Naive thymus-derived CD8-positive, alpha-beta T cell (primary cell): Measurements from ENCODE around the gene LDLRAD4. TPM values are rescaled to one million over a fixed set of nuclear protein-coding genes. Genes with fewer than 3 reads are reported as not detected.
A peak's percentile ranks its signal among the peaks of the same experiment; 100 is the strongest.

Experiments used
- ATAC-seq, 2 donors: fragments of 150-1000 bp; cut with Tn5 transposase in 1 of 2; sonication (Bioruptor Pico), chemical (Tn5 transposase) in 1 of 2; 1 replicate in 1 of 2; 2 replicates in 1 of 2; pipeline ENCODE4 v1.10.0; 2021; ENCODE audit warnings: mild to moderate bottlenecking in 2 of 2, moderate library complexity in 2 of 2
- POLR2A ChIA-PET: fragments of 350-600 bp; sonication (Branson Sonifier 250); formaldehyde crosslinking; loops from one replicate; lab custom pipeline; 2021; ENCODE audit warnings: antibody characterized with exemption; lab: Charles Lee
- DNase-seq, 10 donors: peaks; one replicate each; pipeline versions ENCODE4 v3.0.0 to v3.0.0-alpha.2; 2020 to 2022
- H3K27ac Mint-ChIP-seq, 10 donors: one replicate each; pipeline ENCODE4 v1.8.0; 2020 to 2022; ENCODE audit warnings: mild to moderate bottlenecking in 10 of 10, mixed read lengths in 10 of 10, moderate library complexity in 4 of 10, inconsistent platforms in 1 of 10
- H3K27me3 Mint-ChIP-seq, 5 donors: one replicate each; pipeline ENCODE4 v1.8.0; 2021 to 2022; ENCODE audit warnings: mixed read lengths in 5 of 5
- H3K36me3 Mint-ChIP-seq, 3 donors: one replicate each; pipeline ENCODE4 v1.8.0; 2020 to 2022; ENCODE audit warnings: mixed read lengths in 3 of 3, mild to moderate bottlenecking in 2 of 3, inconsistent platforms in 1 of 3
- H3K4me1 Mint-ChIP-seq, 4 donors: one replicate each; pipeline ENCODE4 v1.8.0; 2021 to 2022; ENCODE audit warnings: mixed read lengths in 4 of 4
- H3K4me3 Mint-ChIP-seq, 10 donors: one replicate each; pipeline ENCODE4 v1.8.0; 2020 to 2022; ENCODE audit warnings: mild to moderate bottlenecking in 10 of 10, mixed read lengths in 10 of 10, moderate library complexity in 6 of 10, inconsistent platforms in 1 of 10
- H3K9me3 Mint-ChIP-seq, 9 donors: one replicate each; pipeline ENCODE4 v1.8.0; 2020 to 2022; ENCODE audit warnings: mixed read lengths in 9 of 9, mild to moderate bottlenecking in 3 of 9, inconsistent platforms in 1 of 9, moderate library complexity in 1 of 9
- polyA plus RNA-seq, 3 donors: library from polyadenylated mRNA; unstranded; fragments of 300-500 nt; fragmentation: Illumina TruSeq; gene quantifications; one replicate each; pipeline ENCODE4 v1.2.3, GENCODE V29; 2021
- total RNA-seq, 8 experiments: library from RNA in 2 of 8; stranded (reverse) in 2 of 8; gene quantifications; one replicate each; pipeline ENCODE4 v1.2.3 and lab custom pipeline; 2021 to 2026

Gene LDLRAD4
- total and polyA plus RNA-seq, 5 experiments from 2014 or later, result 11.4 to 56.8 (median 17.6) TPM

DNA sequence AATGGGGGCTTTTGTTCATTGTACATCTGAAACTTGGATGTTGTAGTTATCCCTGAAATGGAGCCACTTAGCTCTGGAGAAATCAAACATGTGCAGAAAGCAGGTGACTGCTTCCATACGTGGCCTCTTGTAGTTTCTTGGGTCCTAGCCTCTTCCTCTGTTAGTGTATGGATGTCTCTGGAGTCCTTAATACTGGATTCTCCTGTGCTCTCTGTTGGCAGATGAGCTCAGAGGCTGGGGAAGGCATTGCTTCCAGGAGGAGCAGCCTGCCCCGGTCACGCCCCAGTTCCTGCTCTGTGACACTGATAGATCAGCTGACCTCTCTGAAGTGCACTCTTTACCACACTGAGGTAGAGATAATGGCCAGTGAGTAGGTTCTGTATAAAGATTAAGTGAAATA, 176.2 kb downstream of the LDLRAD4 start:
- Mint-ChIP-seq H3K27ac (peak overlapping the region in 3 of 10 donors; percentile 35 to 83 (median 46)), H3K36me3 (peaks cover 0 to 15% (median 0%) of the 10 kb centered on the region in 3 donors), H3K4me3 (no peak overlapping the region), H3K4me1 (peaks cover 13 to 22% (median 16%) of the 10 kb centered on the region in 4 donors), H3K9me3 (no peaks in the 10 kb centered on the region), H3K27me3 (no peaks in the 10 kb centered on the region)
- DNase-seq (no peak), ATAC-seq (no peak)
- POLR2A ChIA-PET, result no interaction called here

DNA sequence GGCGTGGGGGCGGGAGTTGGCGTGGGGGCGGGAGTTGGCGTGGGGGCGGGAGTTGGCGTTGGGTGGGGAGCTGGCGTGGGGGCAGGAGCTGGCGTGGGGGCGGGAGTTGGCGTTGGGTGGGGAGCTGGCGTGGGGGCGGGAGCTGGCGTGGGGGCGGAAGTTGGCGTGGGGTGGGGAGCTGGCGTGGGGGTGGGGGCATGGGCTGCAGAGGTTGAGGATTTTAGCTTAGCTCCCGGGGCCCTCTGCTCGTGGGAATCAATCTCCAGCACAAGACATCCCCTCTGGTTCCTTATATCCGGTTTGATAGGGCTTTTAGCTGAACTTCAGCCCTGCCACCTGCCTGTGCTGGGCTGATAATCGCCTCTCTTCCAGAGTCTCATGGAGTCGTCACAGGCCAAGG, 177.0 kb downstream of the LDLRAD4 start:
- POLR2A ChIA-PET, result no interaction called here
- H3K4me3 Mint-ChIP-seq, result no peak overlapping the region
- H3K4me1 Mint-ChIP-seq, result peaks cover 16 to 30% (median 19%) of the 10 kb centered on the region in 4 donors
- no peak overlapping the region for H3K27ac Mint-ChIP-seq
- DNase-seq (no peak), ATAC-seq (no peak)
- no peaks in the 10 kb centered on the region for H3K9me3 Mint-ChIP-seq
- no peaks in the 10 kb centered on the region for H3K27me3 Mint-ChIP-seq
- H3K36me3 Mint-ChIP-seq, result peaks cover 0 to 13% (median 0%) of the 10 kb centered on the region in 3 donors

DNA sequence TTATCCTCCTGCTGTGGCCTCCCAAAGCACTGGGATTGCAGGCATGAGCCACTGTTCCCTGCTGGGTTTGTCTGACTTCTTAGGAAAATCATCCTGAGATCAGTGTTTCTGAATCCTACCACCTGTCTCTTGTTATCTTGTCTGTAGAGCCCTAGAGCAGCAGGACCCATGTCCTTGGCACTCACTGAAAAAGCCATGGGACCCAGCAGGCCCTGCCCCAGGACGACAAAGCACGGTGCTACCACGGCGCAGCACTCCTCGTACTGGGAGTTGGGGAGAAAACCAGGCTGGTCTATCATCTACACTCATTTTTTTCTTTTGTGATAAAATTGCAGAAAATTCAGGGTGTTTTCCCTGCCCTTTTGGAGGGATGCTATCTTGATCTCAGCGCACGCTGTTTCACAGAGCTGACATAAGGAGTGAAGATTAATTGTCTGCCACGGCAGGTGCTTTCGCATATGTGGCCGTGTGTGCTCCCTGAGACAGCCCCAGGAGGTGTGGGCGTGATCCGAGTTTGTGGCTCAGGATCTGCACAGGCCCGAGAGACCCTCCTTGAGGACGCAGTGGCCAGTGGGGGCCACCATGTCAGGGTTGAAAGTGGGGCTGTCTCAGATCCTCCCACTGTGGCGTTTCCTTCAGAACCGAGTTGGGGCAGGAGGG, 179.1 kb downstream of the LDLRAD4 start:
- DNase-seq, result no peak
- peak overlapping the region in 2 of 10 donors; percentile 11 to 66 for H3K27ac Mint-ChIP-seq
- H3K36me3 Mint-ChIP-seq, result peaks cover 0 to 4% (median 0%) of the 10 kb centered on the region in 3 donors
- no peak for ATAC-seq
- no peak overlapping the region for H3K4me3 Mint-ChIP-seq
- POLR2A ChIA-PET, result no interaction called here
- H3K27me3 Mint-ChIP-seq, result no peaks in the 10 kb centered on the region
- no peaks in the 10 kb centered on the region for H3K9me3 Mint-ChIP-seq
- H3K4me1 Mint-ChIP-seq, result peaks cover 18 to 45% (median 29%) of the 10 kb centered on the region in 4 donors

DNA sequence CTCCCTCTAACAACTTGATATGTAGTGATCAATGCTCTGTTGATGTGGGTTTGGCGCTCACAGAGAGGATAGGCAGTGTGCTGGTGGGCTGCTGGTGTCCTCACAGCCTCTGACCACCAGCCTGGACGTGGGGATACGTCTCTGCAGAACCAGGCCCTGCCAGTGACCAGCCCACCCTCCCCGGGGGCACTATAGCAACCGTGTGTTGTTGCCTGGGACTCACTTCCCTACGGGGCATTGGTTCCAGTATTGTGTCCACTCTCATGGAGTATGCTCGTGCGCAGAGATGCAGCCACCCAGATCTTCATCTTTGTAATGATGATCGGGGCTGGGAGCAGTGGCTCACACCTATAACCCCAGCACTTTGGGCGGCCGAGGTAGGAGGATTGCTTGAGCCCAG, 180.1 kb downstream of the LDLRAD4 start:
- POLR2A ChIA-PET, result no interaction called here
- no peaks in the 10 kb centered on the region for H3K27me3 Mint-ChIP-seq
- no peak for DNase-seq
- H3K9me3 Mint-ChIP-seq, result no peaks in the 10 kb centered on the region
- no peak overlapping the region for H3K27ac Mint-ChIP-seq
- ATAC-seq, result no peak
- H3K36me3 Mint-ChIP-seq, result peaks cover 0 to 4% (median 0%) of the 10 kb centered on the region in 3 donors
- peaks cover 17 to 39% (median 26%) of the 10 kb centered on the region in 4 donors for H3K4me1 Mint-ChIP-seq
- H3K4me3 Mint-ChIP-seq, result no peak overlapping the region

DNA sequence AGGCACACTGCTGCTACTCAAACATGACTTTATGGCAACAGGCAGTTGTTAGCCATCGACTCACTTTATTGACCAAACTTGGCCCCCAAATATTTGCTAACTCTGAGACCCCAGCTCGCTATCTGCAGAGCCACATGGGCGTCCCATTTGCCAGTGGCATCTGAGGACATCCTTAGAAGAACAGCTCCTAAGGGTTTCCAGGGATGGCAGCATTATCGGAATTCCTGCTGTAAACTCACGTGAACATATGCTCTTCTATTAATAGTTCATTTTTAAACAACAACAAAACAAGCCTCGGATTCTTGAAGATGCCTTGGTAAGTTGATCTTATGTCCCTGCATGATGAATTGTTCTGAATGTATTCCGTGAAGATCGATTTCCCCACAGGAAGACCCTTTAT, 181.0 kb downstream of the LDLRAD4 start:
- H3K4me1 Mint-ChIP-seq, result peaks cover 13 to 37% (median 25%) of the 10 kb centered on the region in 4 donors
- H3K36me3 Mint-ChIP-seq, result peaks cover 0 to 4% (median 0%) of the 10 kb centered on the region in 3 donors
- no peaks in the 10 kb centered on the region for H3K27me3 Mint-ChIP-seq
- peak overlapping the region in 1 of 10 donors; percentile 95 for H3K27ac Mint-ChIP-seq
- no peak overlapping the region for H3K4me3 Mint-ChIP-seq
- POLR2A ChIA-PET, result no interaction called here
- ATAC-seq, result no peak
- H3K9me3 Mint-ChIP-seq, result no peaks in the 10 kb centered on the region
- no peak for DNase-seq

DNA sequence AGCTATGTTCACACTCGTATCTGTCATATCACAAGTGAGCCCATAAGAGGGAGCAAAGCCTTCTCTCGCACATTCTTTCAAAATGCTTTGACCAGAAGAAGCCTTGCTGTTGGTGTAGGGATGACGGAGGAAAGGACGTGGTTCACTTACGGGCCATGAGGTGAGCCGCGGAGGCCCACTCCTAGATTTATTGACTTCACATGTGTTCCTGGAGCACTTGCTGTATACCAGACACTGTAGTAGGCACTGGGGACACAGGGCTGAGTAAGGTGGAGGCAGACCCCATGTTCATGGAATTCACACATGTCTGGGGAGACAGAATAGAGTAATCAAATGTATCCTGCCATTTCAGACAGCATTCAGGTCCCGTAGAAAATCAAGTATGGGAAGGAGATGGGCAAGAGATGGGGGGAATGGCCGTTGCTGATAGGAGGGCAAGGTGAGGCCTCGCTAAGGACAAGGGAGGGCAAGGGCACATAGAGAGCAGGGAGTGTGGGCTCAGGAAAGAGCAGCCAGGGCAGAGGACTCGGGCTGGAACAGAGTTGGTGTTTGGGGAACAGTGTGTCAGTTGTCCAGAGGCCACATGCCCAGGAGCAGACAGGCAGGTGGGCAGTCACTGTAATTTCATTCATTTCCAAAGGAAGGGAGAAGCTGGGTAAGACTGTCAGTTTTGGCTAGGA, 182.2 kb downstream of the LDLRAD4 start:
- POLR2A ChIA-PET, result no interaction called here
- Mint-ChIP-seq H3K9me3 (no peaks in the 10 kb centered on the region), H3K4me1 (peaks cover 11 to 31% (median 23%) of the 10 kb centered on the region in 4 donors), H3K4me3 (peak overlapping the region in 6 of 10 donors; percentile 15 to 64 (median 28)), H3K36me3 (peaks cover 0 to 4% (median 0%) of the 10 kb centered on the region in 3 donors), H3K27me3 (no peaks in the 10 kb centered on the region), H3K27ac (peak overlapping the region in 7 of 10 donors; percentile 7 to 95 (median 58))
- DNase-seq (no peak), ATAC-seq (no peak)

DNA sequence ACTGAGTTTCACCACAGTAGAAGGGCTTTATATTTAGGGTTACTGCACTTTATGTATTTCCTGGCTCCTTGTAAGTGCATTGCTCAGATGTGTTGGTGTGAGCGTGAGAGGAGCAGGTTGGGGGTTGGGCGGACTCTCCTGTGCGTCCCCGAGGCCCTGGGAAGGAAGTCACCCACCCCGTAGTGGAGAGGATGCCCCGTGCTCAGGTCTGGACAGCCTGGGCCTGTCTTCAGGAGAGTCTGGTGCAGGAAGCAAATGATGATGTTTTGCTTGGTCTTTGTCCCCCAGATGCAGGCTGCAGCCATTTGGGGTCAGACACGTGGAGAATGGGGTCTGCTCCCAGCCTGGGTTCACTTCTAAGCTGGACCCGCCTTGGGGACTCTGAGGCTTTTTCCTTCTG, 182.8 kb downstream of the LDLRAD4 start:
- DNase-seq (no peak), ATAC-seq (peak; percentile 27 to 47)
- H3K9me3 Mint-ChIP-seq, result no peaks in the 10 kb centered on the region
- POLR2A ChIA-PET, result no interaction called here
- peak overlapping the region in 3 of 10 donors; percentile 27 to 50 (median 30) for H3K4me3 Mint-ChIP-seq
- H3K27me3 Mint-ChIP-seq, result no peaks in the 10 kb centered on the region
- peak overlapping the region in 6 of 10 donors; percentile 18 to 95 (median 72) for H3K27ac Mint-ChIP-seq
- H3K4me1 Mint-ChIP-seq, result peaks cover 11 to 31% (median 23%) of the 10 kb centered on the region in 4 donors
- peaks cover 0 to 4% (median 0%) of the 10 kb centered on the region in 3 donors for H3K36me3 Mint-ChIP-seq

DNA sequence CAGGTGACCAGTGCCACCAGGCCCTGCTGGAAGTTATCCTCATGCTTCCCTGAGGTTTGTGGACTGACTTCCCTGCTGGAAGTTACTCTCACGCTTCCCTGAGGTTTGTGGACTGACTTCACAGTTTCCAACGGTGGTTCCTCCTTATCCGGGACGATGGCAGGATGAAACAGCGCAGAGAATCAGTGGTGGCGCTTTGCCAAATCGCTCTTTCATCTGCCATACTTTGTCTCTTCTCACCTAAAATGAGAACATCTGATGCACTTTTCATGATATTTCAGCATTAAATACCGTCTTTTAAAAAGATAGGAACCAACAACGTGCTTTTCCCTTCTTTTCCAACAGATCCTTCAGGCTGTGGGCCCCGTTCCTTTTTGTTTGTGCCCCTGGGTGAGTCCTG, 183.3 kb downstream of the LDLRAD4 start:
- Mint-ChIP-seq H3K27me3 (no peaks in the 10 kb centered on the region), H3K36me3 (peaks cover 0 to 2% (median 0%) of the 10 kb centered on the region in 3 donors), H3K4me3 (peak overlapping the region in 4 of 10 donors; percentile 36 to 57 (median 48)), H3K4me1 (peaks cover 11 to 31% (median 23%) of the 10 kb centered on the region in 4 donors), H3K27ac (peak overlapping the region in 8 of 10 donors; percentile 42 to 95 (median 61)), H3K9me3 (no peaks in the 10 kb centered on the region)
- POLR2A ChIA-PET, result no interaction called here
- ATAC-seq (no peak), DNase-seq (no peak)

DNA sequence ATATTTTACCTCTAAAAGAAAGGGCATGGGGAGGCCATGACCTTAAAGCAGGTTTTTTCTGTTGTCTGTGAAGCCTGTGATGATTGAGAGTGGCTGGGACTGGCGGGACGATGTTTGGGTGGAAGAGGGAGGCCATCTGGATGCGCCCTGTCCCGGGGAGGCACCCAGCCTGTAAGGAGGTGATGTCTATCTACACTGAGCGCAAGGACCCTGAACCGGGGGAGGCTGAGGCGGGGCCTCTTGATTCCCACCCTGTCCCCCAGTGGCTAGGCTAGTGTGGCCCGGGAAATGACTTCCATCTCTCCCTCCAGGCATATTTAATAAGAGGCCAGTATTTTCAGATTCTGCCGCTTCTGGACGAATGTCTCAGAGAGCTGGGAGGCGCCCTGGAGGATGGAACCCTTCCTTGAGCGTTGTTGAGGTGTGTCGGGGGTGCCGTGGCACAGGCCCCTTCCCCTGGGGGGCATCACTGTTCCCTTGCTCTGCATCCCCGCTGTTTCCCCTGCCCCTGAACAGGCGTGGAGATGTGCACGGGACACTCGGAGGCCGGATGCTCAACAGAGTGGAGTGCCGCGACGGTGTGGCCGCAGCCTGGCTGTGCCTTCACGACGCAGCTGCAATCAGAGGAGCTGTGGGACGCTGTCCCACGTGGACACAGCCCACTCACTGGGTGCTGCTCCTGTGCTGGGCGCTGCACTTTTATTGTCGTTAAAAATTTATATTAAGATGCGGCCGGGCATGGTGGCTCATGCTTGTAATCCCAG, 185.4 kb downstream of the LDLRAD4 start:
- ATAC-seq (no peak), DNase-seq (no peak)
- Mint-ChIP-seq H3K36me3 (peaks cover 0 to 4% (median 2%) of the 10 kb centered on the region in 3 donors), H3K27ac (peak overlapping the region in 3 of 10 donors; percentile 37 to 73 (median 57)), H3K4me1 (peaks cover 11 to 31% (median 22%) of the 10 kb centered on the region in 4 donors), H3K4me3 (no peak overlapping the region), H3K9me3 (no peaks in the 10 kb centered on the region), H3K27me3 (no peaks in the 10 kb centered on the region)
- POLR2A ChIA-PET, result no interaction called here

DNA sequence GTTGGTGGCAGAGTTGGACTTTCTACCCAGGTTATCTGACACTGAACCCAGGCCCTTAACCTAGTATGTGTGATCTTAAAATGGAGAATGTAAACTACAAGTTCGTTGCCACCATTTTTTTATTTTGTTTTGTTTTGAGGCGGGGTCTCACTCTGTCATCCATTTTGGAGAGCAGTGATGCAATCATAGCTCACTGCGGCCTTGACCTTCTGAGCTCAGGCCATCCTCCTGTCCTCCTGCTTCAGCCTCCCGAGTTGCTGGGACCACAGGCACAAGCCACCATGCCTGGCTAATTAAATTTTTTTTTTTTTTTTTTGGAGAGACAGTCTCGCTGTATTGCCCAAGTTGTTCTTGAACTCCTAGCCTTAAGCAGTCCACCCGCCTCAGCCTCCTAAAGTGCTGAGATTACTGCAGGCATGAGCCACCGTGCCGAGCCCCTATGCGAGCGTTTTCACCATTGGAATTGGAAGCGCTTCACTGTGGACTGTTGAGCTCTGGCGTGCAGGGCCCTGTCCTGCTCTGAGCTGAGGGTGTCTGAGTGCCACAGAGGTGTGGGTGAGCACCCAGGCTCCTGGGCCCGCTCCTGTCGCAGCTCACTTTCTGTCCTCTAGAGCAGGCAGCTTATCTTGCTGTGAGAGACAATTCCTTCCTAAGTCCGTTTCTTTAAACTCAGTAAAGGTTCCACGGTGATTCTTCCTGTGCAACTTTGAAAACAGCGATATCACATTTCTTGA, 186.9 kb downstream of the LDLRAD4 start:
- DNase-seq, result no peak
- ATAC-seq, result no peak
- Mint-ChIP-seq H3K9me3 (no peaks in the 10 kb centered on the region), H3K4me3 (no peak overlapping the region), H3K36me3 (peaks cover 0 to 2% (median 2%) of the 10 kb centered on the region in 3 donors), H3K27ac (no peak overlapping the region), H3K4me1 (peaks cover 11 to 26% (median 19%) of the 10 kb centered on the region in 4 donors), H3K27me3 (no peaks in the 10 kb centered on the region)
- POLR2A ChIA-PET, result interaction anchor here (0.5 to 0.6 kb wide), 2 partner anchors 53 to 133 kb away, joined by 3 to 6 read pairs; no protein-coding TSS in a partner anchor

DNA sequence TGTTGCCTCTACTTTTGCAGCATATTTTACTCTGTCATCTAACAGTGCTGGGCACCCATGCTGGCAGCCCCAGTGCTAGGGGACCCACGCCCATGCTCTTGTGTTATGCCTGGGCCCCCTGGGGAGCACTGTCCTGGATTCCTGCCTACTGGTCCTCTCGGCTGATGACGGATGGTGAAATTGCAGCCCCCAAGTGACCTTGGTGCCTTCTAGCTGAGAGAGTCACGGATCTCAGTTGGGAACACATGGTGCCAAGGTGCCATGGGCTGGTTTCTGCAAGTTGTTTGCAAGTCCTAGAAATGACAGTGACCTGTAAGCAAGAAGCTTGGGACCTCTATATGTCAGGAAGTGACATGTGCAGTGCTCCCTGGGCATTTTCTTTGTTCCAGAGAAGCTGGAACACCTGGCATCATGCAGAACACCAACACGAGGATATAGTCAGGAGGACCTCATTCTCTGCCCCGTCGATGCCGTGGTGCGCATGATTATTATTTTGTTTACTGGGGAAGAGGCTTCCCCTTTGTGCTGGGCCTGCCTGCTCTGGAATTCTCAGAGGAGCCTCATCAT, 187.6 kb downstream of the LDLRAD4 start:
- POLR2A ChIA-PET, result interaction anchor here (0.5 kb wide), 1 partner anchor 53 kb away, joined by 3 read pairs; no protein-coding TSS in a partner anchor
- ATAC-seq (no peak), DNase-seq (no peak)
- Mint-ChIP-seq H3K4me3 (no peak overlapping the region), H3K27me3 (no peaks in the 10 kb centered on the region), H3K9me3 (peaks cover 0 to under 1% (median 0%) of the 10 kb centered on the region in 9 donors), H3K27ac (no peak overlapping the region), H3K4me1 (peaks cover 5 to 22% (median 13%) of the 10 kb centered on the region in 4 donors), H3K36me3 (peaks cover 0 to 5% (median 2%) of the 10 kb centered on the region in 3 donors)
